Uterus (tissue), 4 donors: ENCODE data around the gene PNP. TPM values are rescaled to one million over a fixed set of nuclear protein-coding genes. Genes with fewer than 3 reads are reported as not detected.
"Not testable (repeated sequence)": the region's sequence is repeated elsewhere in the genome, so short reads cannot be mapped to it uniquely, and the experiment has no call there.

Experiments
- DNase-seq, 2 donors: peaks; one replicate each; pipeline ENCODE4 v3.0.0-alpha.2; 2019 to 2020
- H3K27ac ChIP-seq, 2 donors: fragments of 200-600 bp; sonication (generic); 1 replicate in 1 of 2; 2 replicates in 1 of 2; pipeline ENCODE4 v1.5.1; 2016 to 2018
- H3K27me3 ChIP-seq, 2 donors: fragments of 200-600 bp; sonication (generic); one replicate each; pipeline ENCODE4 v1.5.1; 2018 to 2019; ENCODE audit warnings: control low read depth in 1 of 2
- H3K36me3 ChIP-seq, 2 donors: fragments of 200-600 bp; sonication (generic); one replicate each; pipeline ENCODE4 v1.5.1; 2019; ENCODE audit warnings: control low read depth in 1 of 2
- H3K4me1 ChIP-seq, 2 donors: fragments of 200-600 bp; sonication (generic); one replicate each; pipeline ENCODE4 v1.5.1; 2018 to 2019; ENCODE audit warnings: control low read depth in 1 of 2
- H3K4me3 ChIP-seq, 2 donors: fragments of 200-600 bp; sonication (generic); 1 replicate in 1 of 2; 2 replicates in 1 of 2; pipeline ENCODE4 v1.5.1; 2018 to 2019; ENCODE audit warnings: mild to moderate bottlenecking in 1 of 2
- H3K9me3 ChIP-seq, 2 donors: fragments of 200-600 bp; sonication (generic); one replicate each; pipeline ENCODE4 v1.5.1; 2019; ENCODE audit warnings: control low read depth in 1 of 2
- CTCF ChIP-seq, 4 experiments: fragments of 200-600 bp in 2 of 4; fragments of 450-650 bp in 2 of 4; sonication (generic) in 2 of 4; IDR thresholded peaks; one replicate each; pipeline ENCODE4 v1.5.1; 2016 to 2019; ENCODE audit warnings: antibody characterized with exemption in 4 of 4, mild to moderate bottlenecking in 2 of 4, moderate library complexity in 1 of 4
- POLR2A ChIP-seq, 2 donors: fragments of 450-650 bp; IDR thresholded peaks; one replicate each; pipeline ENCODE4 v1.6.1; 2016; ENCODE audit warnings: antibody characterized with exemption in 2 of 2, mild to moderate bottlenecking in 1 of 2, moderate library complexity in 1 of 2
- intact Hi-C: fragments of 100-400 bp; cut with DNase I; formaldehyde crosslinking; loops from one replicate; pipeline ENCODE4 v1.15.1; 2023; ENCODE audit warnings: low total_unique reads
- total RNA-seq, 4 donors: library from RNA; depleted of rRNA in 3 of 4; stranded (reverse); fragments of >200 nt in 3 of 4; gene quantifications; one replicate each; pipeline versions ENCODE4 v1.1.0 to v1.2.4, GENCODE V29; 2014 to 2023
- donor health status: DM: yes; HTN: yes; CAD: no.

Gene PNP
- total RNA-seq, 4 donors from 2014 or later = 12.7 to 46.9 (median 14.3) TPM

DNA sequence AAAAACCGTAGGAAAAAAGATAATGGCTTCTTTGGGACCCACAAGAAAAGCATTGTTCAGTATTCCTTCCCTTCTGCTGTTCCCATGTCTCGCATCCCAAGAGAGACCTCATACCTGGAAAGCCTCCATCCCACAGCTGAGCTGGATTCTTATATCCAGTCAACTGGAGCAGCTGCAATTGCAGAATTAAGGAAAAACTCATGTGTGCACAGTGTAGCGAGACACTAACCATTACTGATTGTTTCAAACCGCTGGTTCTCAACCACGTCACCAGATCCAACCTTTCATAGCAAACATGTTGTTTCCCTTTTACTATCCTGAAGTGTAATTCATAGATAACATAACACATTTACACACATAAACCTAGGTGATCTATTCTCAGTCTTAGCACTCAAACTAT, 30.7 kb downstream of the PNP start:
- DNase-seq = no peak
- H3K27me3 ChIP-seq = no peaks in the 10 kb centered on the region
- intact Hi-C loops = no loop called here
- no peaks in the 10 kb centered on the region for H3K9me3 ChIP-seq
- H3K4me3 ChIP-seq = no peak overlapping the region
- TF ChIP-seq POLR2A (IDR thresholded peaks at IDR 0.05) = no peak
- TF ChIP-seq CTCF (IDR thresholded peaks at IDR 0.05) = no peak
- H3K27ac ChIP-seq = no peak overlapping the region
- H3K36me3 ChIP-seq = no peaks in the 10 kb centered on the region
- no peaks in the 10 kb centered on the region for H3K4me1 ChIP-seq

- intact Hi-C loops = no loop called here
- no peak overlapping the region for H3K27ac ChIP-seq
- H3K27me3 ChIP-seq = no peaks in the 10 kb centered on the region
- H3K4me3 ChIP-seq = no peak overlapping the region
- TF ChIP-seq CTCF (IDR thresholded peaks at IDR 0.05) = no peak
- TF ChIP-seq POLR2A (IDR thresholded peaks at IDR 0.05) = no peak
- no peaks in the 10 kb centered on the region for H3K9me3 ChIP-seq
- no peaks in the 10 kb centered on the region for H3K36me3 ChIP-seq
- H3K4me1 ChIP-seq = no peaks in the 10 kb centered on the region
- DNase-seq = no peak
Measured at GRCh38 chr14:20501346-20501745, 32.1 kb downstream of the PNP start.

GRCh38 chr14:20503898-20504297, 34.7 kb downstream of the PNP start:
- no peaks in the 10 kb centered on the region for H3K9me3 ChIP-seq
- intact Hi-C loops = no loop called here
- TF ChIP-seq POLR2A (IDR thresholded peaks at IDR 0.05) (no peak), CTCF (IDR thresholded peaks at IDR 0.05) (no peak)
- H3K4me3 ChIP-seq = no peak overlapping the region
- no peaks in the 10 kb centered on the region for H3K36me3 ChIP-seq
- no peaks in the 10 kb centered on the region for H3K27me3 ChIP-seq
- H3K4me1 ChIP-seq = no peaks in the 10 kb centered on the region
- DNase-seq = no peak
- no peak overlapping the region for H3K27ac ChIP-seq

DNA sequence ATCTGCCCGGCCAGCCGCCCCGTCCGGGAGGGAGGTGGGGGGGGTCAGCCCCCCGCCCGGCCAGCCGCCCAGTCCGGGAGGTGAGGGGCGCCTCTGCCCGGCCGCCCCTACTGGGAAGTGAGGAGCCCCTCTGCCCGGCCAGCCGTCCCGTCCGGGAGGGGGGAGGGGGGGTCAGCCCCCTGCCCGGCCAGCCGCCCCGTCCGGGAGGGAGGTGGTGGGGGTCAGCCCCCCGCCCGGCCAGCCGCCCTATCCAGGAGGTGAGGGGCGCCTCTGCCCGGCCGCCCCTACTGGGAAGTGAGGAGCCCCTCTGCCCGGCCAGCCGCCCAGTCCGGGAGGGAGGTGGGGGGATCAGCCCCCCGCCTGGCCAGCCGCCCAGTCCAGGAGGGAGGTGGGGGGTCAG, 37.1 kb downstream of the PNP start:
- H3K4me3 ChIP-seq, intact Hi-C loops, DNase-seq, H3K27ac ChIP-seq, H3K36me3 ChIP-seq, H3K4me1 ChIP-seq, H3K27me3 ChIP-seq, H3K9me3 ChIP-seq: not testable (repeated sequence)

GRCh38 chr14:20506752-20507151, 37.5 kb downstream of the PNP start:
- DNase-seq, intact Hi-C loops: not testable (repeated sequence)

DNA sequence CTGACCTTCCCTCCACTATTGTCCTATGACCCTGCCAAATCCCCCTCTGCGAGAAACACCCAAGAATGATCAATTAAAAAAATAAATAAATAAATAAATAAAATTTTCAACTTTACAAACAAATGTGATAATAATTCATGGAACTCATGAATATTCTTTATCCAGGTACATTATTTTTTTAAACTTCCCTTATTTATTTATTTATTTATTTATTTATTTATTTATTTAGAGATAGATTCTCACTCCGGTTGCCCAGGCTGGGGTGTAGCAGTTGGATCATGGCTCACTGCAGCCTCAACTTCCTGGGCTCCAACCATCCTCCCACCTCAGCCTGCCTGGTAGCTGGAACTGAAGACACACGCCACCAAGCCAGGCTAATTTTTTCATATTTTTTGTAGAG, 38.3 kb downstream of the PNP start:
- H3K27ac ChIP-seq, H3K4me3 ChIP-seq, H3K4me1 ChIP-seq, H3K27me3 ChIP-seq, H3K36me3 ChIP-seq, intact Hi-C loops, H3K9me3 ChIP-seq, DNase-seq: not testable (repeated sequence)

More at GRCh38 chr14:20506752-20507151, 37.5 kb downstream of the PNP start:
- H3K27me3 ChIP-seq, H3K9me3 ChIP-seq, H3K36me3 ChIP-seq, H3K4me3 ChIP-seq, H3K4me1 ChIP-seq, H3K27ac ChIP-seq: not testable (repeated sequence)

DNA sequence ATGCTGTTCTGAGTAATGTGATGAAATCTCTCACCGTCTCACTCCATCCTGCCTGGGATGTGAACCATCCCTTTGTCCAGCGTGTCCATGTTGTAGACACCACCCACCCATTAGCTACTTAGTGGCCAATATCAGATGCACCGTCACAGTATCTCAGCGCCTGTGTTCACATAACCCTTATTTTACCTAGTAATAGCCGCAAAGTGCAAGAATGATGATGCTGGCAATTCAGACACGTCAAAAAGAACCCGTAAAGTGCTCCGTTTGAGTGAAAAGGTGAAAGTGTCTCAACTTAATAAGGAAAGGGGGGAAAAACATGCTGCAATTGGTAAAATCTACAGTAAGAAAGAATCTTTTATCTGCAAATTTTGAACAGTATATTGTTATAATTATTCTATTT, 39.2 kb downstream of the PNP start:
- TF ChIP-seq POLR2A (IDR thresholded peaks at IDR 0.05) (no peak), CTCF (IDR thresholded peaks at IDR 0.05) (no peak)
- intact Hi-C loops = no loop called here
- no peaks in the 10 kb centered on the region for H3K4me1 ChIP-seq

More for the DNA sequence above, 39.2 kb downstream of the PNP start:
- H3K27me3 ChIP-seq = no peaks in the 10 kb centered on the region
- H3K4me3 ChIP-seq = no peak overlapping the region
- H3K27ac ChIP-seq = no peak overlapping the region
- H3K9me3 ChIP-seq = no peaks in the 10 kb centered on the region
- no peaks in the 10 kb centered on the region for H3K36me3 ChIP-seq
- DNase-seq = no peak
